ENCODE data around the gene KLF13. TPM values are rescaled to one million over a fixed set of nuclear protein-coding genes. Genes with fewer than 3 reads are reported as not detected.

The KLF13 gene
- polyA plus RNA-seq, 1 donor (not counting 4 experiments of a cell fraction or from before 2014, with no cell fraction given), result 66.7 TPM

- Histone ChIP-seq H3K79me2 (ENCODE audit: control insufficient read depth, insufficient read depth, low read length) (peaks cover 74% of the 10 kb centered on the region), H3K4me2 (ENCODE audit: control insufficient read depth, extremely low read depth, insufficient read depth, low read depth, low read length) (no peak overlapping the region), H3K27ac (ENCODE audit: control insufficient read depth, insufficient read depth, low read length) (no peak overlapping the region), H3K9me3 (ENCODE audit: control insufficient read depth, low read depth, low read length) (no peaks in the 10 kb centered on the region), H4K20me1 (ENCODE audit: control insufficient read depth, extremely low read depth, insufficient read depth, low read length) (peaks cover under 1% of the 10 kb centered on the region), H3K4me1 (ENCODE audit: control insufficient read depth, extremely low read depth, insufficient read depth, low read length) (peaks cover 67% of the 10 kb centered on the region), H3K9ac (ENCODE audit: control insufficient read depth, extremely low read depth, insufficient read depth, low read length) (no peak overlapping the region), H3K27me3 (ENCODE audit: control insufficient read depth, extremely low read depth, insufficient read depth, low read length) (no peaks in the 10 kb centered on the region), H2AFZ (ENCODE audit: control insufficient read depth, low read length) (no peak overlapping the region), H3K9me1 (ENCODE audit: control insufficient read depth, extremely low read depth, insufficient read depth, low read length) (peaks cover 6% of the 10 kb centered on the region), H3K4me3 (ENCODE audit: control insufficient read depth in 2 of 3, extremely low read depth in 1 of 3, insufficient read depth in 2 of 3, low read depth in 1 of 3, low read length in 3 of 3) (no peak overlapping the region), H3K36me3 (ENCODE audit: control insufficient read depth in 2 of 2, extremely low read depth in 1 of 2, insufficient read depth in 2 of 2, low read length in 2 of 2) (peaks cover 3 to 7% of the 10 kb centered on the region in 2 experiments)
- FAIRE-seq, result no peak
- TF ChIP-seq EZH2 (IDR thresholded peaks at IDR 0.05; ENCODE audit: low read length) (no peak), CTCF (optimal IDR thresholded peaks at IDR 0.05 in 1 of 3, IDR thresholded peaks at IDR 0.05 in 1 of 3, conservative IDR thresholded peaks at IDR 0.05 in 1 of 3; ENCODE audit: extremely low read depth in 1 of 3, insufficient read depth in 2 of 3, low read length in 3 of 3) (no peak)
- no peak for DNase-seq (ENCODE audit: low read depth, low spot score)
- dilution Hi-C loops (cut with MboI; ENCODE audit: extremely low pct_ligation_motif_present, low sequenced_read_pairs), result no loop called here
These were observed 41.2 kb downstream of the KLF13 start for GRCh38 chr15:31367730-31368344.

DNA sequence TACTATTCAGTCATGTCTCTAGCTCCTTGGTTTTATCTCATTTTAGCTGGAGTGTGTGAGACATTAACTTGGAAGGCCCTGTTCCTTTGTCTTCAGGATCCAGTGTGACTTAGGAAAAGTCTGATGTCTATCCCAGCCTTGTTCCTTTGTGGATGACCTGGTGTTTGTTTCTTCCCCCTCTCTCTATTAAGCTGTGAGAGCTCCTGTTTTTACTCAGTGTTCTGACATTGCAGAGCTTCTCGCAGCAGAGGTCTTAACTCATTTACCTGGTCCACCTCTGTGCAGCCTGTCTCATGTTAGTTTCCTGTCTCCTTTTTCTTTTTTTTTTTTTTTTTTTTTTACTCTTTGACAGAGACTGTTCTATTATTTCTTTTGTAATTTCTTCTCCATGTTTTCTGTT lies 43.1 kb downstream of the KLF13 start:
- no peak overlapping the region for H2AFZ ChIP-seq (ENCODE audit: control insufficient read depth, low read length)
- no peak for FAIRE-seq
- no peak overlapping the region for H3K4me2 ChIP-seq (ENCODE audit: control insufficient read depth, extremely low read depth, insufficient read depth, low read depth, low read length)
- H3K9me3 ChIP-seq (ENCODE audit: control insufficient read depth, low read depth, low read length), result no peaks in the 10 kb centered on the region
- H4K20me1 ChIP-seq (ENCODE audit: control insufficient read depth, extremely low read depth, insufficient read depth, low read length), result peaks cover 2% of the 10 kb centered on the region
- no peak for DNase-seq (ENCODE audit: low read depth, low spot score)
- no peak overlapping the region for H3K9ac ChIP-seq (ENCODE audit: control insufficient read depth, extremely low read depth, insufficient read depth, low read length)
- H3K27me3 ChIP-seq (ENCODE audit: control insufficient read depth, extremely low read depth, insufficient read depth, low read length), result no peaks in the 10 kb centered on the region
- peaks cover 76% of the 10 kb centered on the region for H3K79me2 ChIP-seq (ENCODE audit: control insufficient read depth, insufficient read depth, low read length)
- H3K9me1 ChIP-seq (ENCODE audit: control insufficient read depth, extremely low read depth, insufficient read depth, low read length), result peaks cover 12% of the 10 kb centered on the region
- TF ChIP-seq EZH2 (IDR thresholded peaks at IDR 0.05; ENCODE audit: low read length) (no peak), CTCF (optimal IDR thresholded peaks at IDR 0.05 in 1 of 3, IDR thresholded peaks at IDR 0.05 in 1 of 3, conservative IDR thresholded peaks at IDR 0.05 in 1 of 3; ENCODE audit: extremely low read depth in 1 of 3, insufficient read depth in 2 of 3, low read length in 3 of 3) (no peak)
- H3K4me3 ChIP-seq (ENCODE audit: control insufficient read depth in 2 of 3, extremely low read depth in 1 of 3, insufficient read depth in 2 of 3, low read depth in 1 of 3, low read length in 3 of 3), result no peak overlapping the region
- peaks cover 68% of the 10 kb centered on the region for H3K4me1 ChIP-seq (ENCODE audit: control insufficient read depth, extremely low read depth, insufficient read depth, low read length)
- H3K27ac ChIP-seq (ENCODE audit: control insufficient read depth, insufficient read depth, low read length), result no peak overlapping the region
- dilution Hi-C loops (cut with MboI; ENCODE audit: extremely low pct_ligation_motif_present, low sequenced_read_pairs), result no loop called here
- peaks cover 4 to 15% of the 10 kb centered on the region in 2 experiments for H3K36me3 ChIP-seq (ENCODE audit: control insufficient read depth in 2 of 2, extremely low read depth in 1 of 2, insufficient read depth in 2 of 2, low read length in 2 of 2)
